PC-9 (cell line): ENCODE results near the gene ENTPD7.

Experiments
- EZH2 ChIP-seq: fragments of 200-600 bp; sonication (generic); IDR thresholded peaks from 2 replicates; pipeline ENCODE4 v1.8.0; 2017; ENCODE audit warnings: antibody characterized with exemption, low read depth
- TF ChIP-seq, protein P1 (sequence below): fragments of 200-600 bp; sonication (generic); conservative IDR thresholded peaks from 2 replicates; pipeline ENCODE4 v1.6.1; 2017; ENCODE audit warnings: mixed run types, antibody characterized with exemption, mild to moderate bottlenecking, moderate library complexity

DNA sequence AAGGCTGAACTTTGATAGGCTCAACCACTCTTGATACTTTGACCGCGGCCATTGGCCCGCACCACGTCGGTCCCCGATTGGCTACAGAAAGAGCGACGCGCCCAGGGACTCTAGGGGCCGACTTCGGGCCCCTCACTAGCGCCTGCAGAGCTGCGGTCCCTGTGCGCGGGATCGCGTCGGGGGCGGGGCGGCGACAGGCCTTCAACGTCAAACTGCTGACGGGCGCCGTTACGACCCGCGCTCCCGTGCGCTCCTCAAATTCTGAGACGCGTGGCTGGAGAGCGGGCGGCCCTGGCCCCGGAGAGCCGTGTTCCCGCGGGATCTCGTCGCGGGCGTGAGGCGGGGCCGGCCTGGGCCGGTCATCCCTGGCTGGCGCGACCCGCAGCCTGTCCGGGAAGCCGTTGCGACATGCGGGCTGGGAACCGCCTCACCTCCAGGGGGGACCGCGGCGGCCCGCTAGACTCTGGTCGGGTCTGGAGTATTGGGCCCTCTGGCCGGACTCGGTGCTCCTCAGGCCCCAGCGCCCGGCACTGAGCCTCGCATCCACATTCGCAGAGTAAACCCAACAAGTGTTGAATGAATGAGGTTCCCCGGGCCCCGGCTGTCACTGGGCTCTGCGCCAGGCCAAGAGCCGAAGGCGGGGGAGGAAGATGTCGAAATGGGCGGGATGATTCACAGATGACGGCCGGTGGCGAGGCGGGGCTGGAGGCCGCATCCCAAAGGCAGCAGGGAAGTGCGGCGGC, 38.4 kb upstream of the ENTPD7 start:
- TF ChIP-seq, protein P1, sequence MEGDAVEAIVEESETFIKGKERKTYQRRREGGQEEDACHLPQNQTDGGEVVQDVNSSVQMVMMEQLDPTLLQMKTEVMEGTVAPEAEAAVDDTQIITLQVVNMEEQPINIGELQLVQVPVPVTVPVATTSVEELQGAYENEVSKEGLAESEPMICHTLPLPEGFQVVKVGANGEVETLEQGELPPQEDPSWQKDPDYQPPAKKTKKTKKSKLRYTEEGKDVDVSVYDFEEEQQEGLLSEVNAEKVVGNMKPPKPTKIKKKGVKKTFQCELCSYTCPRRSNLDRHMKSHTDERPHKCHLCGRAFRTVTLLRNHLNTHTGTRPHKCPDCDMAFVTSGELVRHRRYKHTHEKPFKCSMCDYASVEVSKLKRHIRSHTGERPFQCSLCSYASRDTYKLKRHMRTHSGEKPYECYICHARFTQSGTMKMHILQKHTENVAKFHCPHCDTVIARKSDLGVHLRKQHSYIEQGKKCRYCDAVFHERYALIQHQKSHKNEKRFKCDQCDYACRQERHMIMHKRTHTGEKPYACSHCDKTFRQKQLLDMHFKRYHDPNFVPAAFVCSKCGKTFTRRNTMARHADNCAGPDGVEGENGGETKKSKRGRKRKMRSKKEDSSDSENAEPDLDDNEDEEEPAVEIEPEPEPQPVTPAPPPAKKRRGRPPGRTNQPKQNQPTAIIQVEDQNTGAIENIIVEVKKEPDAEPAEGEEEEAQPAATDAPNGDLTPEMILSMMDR = no peak
- no peak for TF ChIP-seq EZH2
